DOHH2 (cell line): Measurements from ENCODE around the gene CD3G.

ENCODE experiments used
- CTCF ChIP-seq: fragments of 200-600 bp; sonication (generic); IDR thresholded peaks from one replicate; pipeline ENCODE4 v1.5.1; 2014; ENCODE audit warnings: antibody characterized with exemption, mild to moderate bottlenecking, low read depth, low read length; ENCODE audit not compliant: poor library complexity, severe bottlenecking
- EZH2phosphoT487 ChIP-seq: fragments of 200-600 bp; sonication (generic); IDR thresholded peaks from 2 replicates; pipeline ENCODE4 v1.6.1; 2017; ENCODE audit warnings: borderline replicate concordance, mild to moderate bottlenecking, antibody characterized with exemption, low read length, moderate library complexity, mixed read lengths

GRCh38 chr11:118370774-118371173 lies 26.6 kb downstream of the CD3G start:
- TF ChIP-seq CTCF (no peak), EZH2phosphoT487 (no peak)
